OCI-M2 (cell line): ENCODE results near the gene CROCC2.
"Not testable (repeated sequence)": the region's sequence is repeated elsewhere in the genome, so short reads cannot be mapped to it uniquely, and the experiment has no call there.

Experiments used
- DNase-seq: peaks from one replicate; lab custom pipeline; 2025; ENCODE audit not compliant: unreplicated experiment; lab: John Stamatoyannopoulos, UW

CROCC2 gene

DNA sequence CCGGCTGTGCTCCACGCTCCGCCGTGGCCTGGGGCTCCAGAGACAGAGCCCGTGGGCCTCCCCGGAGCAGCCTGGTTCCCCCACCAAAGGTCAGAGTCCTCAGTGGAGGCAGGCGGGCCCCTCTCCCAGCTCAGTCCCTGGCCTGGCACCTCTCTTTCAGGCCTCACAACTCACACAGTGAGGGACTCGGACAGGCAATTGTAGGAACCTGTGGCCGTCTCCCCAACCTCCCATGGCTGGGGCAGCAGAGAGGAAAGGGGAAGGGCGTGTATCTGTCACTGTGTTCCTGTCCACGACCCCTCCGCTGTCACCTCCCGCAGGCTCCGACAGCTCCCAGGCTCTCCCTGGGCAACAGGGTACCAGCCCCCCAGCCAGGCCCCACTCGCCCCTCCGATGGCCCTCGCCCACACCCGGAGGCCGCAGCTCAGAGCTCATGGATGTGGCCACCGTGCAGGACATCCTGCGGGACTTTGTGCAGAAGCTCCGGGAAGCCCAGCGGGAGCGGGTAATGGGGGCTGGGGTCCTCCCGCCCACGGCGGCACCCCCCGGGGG, 59.8 kb downstream of the CROCC2 start:
- no peak for DNase-seq

DNA sequence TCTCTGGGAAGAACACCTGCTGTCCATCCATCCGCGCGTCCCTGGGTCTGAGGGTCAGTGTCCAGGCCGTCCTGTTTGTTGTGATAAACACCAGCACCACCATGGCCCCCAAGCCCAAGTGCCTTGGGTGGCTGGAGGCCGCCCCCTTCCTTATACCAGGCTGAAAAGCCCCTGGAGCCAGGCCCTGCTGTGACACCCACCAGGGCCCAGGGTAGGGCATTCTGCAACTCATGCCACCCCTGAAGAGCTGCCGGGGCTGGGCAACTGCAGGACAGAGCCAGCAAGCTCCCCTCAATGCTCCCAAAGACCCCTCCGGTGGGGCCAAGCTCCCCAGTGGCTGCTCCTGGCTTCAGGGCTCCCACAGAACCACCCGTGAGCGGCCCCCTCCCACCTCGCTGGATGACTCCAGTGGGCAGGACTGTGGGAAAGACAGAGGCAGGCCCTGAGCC, 60.3 kb downstream of the CROCC2 start:
- DNase-seq, result no peak

DNA sequence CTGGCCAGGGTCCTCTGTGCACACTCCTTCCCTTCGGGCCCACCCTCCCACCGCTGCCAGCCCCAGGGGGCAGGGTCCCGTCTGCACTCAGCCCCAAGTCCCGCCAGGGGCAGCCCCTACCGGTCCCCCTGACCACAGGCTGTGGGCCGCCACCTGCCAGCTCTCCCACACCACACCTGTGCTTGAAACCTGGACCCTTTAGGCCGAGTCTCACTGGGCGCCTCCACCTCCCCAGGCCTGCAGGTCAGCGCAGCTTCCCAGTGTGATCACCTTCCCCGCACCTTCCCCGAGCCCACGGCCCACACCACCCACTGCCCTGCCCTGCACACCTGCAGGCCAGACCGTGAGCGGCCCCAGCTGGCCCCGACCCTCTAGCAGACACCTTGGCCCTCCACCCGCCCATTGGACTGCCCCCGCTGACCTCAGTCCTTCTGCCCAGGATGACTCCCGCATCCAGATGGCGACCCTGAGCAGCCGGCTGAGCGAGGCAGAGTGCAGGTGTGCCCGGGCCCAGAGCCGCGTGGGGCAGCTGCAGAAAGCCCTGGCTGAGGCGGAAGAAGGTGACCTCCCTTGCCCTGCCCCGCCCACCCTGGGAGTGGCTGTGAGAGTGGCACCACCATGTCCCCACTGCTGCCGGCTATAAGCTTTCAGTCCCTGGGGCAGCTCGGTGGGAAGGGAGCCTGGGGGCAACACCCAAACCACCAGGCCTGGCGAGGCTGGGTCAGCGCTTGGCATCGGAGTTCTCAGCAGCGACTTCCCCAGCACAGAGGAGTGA, 61.0 kb downstream of the CROCC2 start:
- no peak for DNase-seq

DNA sequence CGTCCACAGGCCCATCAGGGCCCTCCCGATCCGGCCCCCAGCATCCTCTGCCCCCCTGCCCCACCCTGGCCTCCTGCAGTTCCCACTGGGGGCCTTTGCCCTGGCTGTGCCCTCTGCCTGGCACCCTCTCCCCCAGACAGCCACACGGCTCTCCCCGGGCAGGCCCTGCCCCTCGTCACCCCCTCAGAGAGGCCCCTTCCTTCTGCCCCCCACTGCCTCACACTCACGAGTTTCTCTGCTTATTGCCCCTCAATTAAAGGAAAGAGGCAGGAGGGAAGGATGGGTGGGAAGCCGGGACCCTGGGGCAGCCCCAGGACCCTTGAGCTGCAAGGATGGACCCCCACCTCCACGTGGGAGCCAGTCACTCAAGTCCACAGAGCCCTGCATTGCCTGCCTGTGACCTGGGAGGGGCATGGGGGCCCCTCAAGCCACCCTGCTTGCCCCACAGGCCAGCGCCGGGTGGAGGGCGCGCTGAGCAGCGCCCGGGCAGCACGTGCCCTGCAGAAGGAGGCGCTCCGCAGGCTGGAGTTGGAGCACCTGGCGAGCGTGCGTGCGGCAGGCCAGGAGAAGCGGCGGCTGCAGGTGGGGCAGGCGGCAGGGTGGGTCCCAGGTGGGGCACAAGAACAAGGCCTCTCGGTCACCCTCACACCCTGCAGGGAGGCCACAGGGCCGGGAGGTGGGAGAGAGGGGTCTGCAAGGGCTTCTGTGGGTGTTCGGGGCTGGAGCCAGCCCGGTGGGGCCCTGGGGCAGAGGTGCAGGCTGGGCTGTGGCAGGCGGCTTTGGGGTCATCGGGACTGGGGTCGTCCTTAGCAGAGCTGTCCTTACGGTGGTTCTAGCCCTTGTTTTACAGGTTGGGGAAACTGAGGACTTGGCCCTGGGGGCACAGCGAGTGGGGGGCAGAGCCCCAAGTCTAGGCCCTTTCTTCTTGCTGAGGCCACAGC, 61.8 kb downstream of the CROCC2 start:
- no peak for DNase-seq

DNA sequence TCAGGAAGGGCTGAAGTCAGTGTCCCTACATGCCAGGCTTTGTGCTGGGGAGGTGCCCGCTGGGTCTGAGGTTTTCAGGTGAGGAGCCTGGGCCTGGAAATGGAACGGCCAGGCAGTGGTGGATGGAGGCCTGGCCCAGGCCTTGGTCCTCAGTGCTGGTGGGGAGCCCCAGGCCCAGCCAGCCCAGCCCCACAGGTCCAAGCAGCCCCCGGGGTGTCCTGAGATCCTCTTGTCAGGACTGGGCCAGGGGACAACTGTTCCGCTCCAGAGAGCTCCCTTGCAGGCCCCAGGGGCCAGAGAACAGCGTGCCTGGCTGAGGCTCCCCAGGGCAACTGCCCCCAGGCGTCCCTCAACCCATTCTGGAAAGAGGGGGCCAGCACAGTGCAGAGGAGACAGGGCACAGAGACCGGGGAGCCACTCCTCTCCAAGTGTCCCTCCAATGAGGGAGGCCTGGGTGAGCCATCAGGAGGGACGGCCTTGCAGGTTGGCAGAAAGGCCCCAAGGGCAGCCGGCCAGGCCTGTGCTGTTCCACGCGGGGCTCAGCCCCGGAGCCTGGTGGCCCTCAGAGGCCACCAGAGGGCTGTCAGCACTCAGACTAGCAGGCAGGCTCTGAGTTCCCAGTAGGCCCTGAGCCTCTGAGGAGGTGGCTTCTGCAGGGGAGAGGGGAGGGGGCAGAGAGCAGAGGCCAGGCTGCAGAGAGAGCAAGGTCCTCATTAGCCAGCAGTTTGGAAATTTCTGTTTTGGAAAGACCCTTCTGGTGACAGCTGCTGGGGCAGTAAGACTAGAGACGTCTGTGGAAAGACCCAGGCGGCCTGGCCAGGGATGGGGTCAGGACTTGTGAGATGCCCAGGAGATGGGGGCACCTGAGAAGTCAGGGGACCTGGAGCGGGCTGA, 62.8 kb downstream of the CROCC2 start:
- DNase-seq, result no peak

DNA sequence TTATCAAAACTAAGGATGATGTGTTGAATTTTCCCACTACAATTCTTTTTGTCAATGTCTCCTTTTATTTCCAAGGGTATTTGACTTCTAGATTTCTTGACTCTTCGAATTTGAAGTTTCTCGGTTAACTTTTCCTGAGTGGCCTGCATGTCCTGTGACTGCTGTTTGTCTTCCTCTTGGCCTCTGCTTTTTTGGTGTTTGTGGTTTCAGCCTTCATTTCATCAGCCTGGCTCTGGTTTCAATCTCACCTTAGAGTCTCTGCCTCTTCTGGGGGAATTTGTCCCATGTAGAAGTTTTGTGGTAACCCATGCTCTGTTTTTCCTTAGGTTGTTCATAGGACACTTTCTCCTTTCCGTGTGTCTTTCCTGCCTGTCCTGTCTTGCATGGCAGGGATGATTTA, 64.0 kb downstream of the CROCC2 start:
- DNase-seq, result no peak

DNA sequence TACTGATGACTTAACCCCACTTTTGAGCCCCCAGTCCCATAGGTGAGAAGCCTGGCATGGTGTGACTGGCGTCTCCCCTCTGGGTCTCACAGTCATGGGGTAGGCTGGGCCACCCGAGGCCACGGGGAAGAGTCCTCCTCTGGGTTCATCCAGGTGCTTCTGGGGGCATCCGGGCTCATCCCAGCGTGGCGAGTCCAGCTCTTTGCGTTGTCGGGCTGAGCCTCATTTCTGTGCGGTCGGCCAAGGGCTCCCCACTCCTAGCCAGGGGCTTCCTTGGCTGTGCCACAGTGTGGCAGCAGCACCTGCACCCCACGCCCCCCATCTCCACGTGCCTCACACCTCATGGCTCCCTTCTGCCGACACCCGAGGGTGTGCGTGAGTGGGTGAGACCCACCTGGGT, 64.7 kb downstream of the CROCC2 start:
- no peak for DNase-seq

DNA sequence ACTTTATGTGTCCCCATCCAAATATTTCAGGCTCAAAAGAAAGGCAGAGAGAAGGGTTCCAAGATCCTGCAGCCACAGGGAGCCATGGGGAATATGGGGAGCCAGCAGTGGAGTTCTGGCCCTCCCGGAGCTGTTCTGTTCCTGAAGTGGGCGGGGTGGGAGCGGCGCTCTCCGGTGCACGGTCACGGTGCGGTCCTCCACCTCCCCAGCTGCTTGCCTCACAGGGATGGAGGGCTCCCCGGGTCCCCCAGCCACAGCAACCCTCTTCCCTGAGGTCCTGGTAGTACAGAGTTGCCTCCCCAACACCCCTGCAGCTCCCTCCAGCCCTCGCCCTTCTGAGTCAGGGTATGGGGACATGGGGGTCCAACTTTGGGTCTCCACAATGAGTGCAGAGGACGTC, 66.1 kb downstream of the CROCC2 start:
- DNase-seq, result no peak

DNA sequence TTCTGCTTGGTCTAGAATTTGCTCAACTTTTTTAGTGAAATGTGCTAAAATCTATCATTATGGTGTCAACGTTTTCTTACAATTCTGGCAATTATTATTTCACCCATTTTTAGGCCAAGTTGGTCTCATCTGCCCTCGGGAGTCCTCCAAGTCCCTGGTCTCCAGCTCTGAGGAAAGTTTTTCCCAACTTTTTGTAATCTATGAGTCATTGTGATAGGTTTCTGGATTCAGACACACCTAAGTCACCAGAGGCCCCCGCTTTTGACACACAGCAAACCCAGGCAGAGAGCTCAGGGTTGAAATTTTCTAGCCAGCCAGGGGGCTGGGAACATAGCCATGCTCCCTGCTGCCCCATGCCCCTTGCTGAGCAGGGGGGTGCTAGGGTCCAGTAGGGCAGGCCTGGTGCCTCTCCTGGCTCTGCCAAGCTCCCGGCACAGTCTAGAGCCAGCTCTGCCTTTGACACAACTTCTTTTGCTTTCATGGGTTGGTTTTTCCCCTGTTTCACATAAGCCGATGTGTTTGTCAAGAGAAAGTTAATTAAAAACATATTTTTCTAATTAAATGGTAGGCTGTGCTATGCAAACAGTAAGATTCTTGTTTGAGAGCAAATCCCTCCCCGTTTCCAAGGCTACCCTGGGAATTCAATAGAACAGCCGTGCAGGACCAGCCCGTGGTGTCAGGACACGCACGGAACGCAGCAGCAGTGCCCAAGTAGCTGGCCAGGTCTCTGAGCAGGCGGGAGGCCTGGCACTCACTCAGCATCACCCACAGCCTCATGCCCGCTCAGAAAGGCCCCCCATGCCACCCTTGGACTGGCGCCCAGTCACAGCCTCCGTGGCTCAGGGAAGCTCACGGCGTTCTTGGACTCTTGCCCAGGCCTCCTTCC, 66.7 kb downstream of the CROCC2 start:
- no peak for DNase-seq

DNA sequence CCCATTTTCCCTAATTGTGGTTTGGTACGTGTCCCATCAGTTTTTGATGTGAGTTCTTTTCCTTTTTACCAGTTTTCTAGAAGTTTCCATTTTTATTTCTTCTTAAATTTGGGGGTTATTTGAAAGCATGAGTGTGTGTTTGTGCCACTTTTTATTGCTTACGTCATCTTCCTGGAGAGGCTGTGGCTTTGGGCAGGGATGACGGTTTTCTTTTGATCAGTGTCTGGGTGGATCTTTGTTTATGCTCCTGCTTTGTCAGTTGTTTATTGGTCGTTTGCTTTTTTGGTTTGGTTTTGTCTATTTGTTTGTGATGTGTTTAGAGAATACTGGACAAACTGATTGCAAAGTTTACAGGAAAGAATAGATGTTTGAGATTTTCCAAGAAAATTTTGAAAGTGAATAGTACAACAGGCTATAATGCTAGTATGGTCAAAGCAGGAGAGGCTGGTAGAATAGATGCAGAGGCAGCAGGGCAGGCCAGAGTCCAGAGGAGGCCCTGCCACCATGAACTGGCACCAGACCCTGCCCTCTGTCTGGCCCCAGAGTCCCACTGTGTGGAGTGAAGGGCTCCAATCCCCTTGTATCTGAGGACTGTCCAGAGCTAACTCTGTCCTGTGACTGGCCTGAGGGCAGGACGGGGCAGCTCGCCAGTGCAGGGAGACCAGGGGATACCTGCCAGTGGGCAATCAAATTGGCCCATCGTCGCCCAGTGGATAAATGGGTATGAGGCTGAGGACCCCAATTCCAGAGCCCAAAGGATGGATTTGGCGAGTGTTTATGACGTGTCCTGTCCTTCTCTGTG, 68.8 kb downstream of the CROCC2 start:
- no peak for DNase-seq

DNA sequence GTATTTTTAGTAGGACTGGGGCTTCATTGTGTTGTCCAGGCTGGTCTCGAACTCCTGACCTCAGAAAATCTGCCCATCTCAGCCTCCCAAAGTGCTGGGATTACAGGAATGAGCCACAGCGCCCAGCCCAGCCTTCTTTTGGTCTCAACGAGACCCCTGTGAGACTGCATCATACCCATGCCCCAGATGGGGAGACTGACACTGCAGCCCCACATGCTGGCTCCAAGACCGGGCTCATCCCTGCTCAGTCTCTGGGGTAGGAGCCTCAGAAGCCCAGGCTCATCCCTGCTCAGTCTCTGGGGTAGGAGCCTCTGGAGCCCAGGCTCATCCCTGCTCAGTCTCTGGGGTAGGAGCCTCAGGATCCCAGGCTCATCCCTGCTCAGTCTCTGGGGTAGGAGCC, 69.8 kb downstream of the CROCC2 start:
- DNase-seq, result not testable (repeated sequence)

DNA sequence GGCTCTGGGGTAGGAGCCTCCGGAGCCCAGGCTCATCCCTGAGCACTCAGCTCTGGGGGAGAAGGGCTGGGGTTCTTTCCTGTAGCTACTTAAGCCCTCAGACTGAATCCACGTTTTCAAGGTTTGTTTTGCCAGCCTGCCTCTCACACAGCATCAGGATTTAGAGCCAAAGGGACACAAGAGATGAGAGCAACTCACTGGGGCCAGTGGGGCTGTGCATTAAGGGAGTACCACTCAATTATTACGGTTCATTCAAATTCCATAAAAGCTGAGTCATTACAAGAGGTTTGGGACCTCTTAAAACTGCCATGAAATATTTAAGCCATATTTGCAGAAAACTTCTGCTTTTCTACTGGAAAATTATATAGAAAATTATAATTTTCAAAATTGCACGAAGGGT, 75.1 kb downstream of the CROCC2 start:
- DNase-seq, result no peak

DNA sequence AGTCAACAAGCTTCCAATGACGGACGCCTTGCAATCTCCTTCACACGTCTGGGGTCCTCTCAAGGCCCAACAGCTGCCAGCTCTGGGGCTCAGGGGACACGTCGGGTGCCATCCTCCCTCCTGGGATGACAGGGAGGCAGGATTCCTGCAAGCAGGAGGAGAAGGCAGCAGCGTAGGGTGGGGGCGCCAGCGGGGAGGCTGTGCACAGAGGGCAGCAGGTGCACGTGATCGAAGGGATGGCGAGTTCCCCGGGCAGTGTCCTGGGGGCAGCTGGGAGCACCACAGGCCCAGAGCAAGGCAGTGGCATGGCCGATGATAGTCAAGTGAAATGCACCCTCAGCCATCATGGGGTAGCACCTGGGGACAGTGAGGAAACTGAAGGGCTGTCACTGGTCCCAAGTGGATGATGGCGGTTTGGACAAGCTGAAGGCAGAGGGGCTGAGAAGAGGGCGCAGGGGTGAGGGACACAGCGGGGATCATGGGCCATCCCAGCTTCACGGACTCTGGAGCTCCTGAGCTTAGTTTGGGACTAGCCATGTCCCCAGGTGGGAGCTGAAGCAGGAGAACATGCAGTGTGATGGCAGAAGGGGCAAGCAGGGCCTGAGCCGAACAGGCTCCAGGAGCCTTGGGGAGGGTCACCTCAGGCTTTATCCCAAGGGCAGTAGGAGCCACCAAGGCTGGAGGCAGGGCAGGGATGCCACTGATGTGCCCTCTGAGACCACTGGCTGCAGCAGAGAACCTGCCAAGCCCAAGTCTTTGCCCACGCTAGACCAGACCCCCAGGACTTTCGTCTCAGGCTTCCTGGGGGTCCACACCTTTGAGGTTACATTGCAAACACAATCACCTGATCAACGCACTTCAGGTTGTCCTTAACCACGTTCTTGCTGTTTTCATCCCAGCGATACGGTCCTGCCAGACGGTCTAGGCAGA, 76.0 kb downstream of the CROCC2 start:
- no peak for DNase-seq

DNA sequence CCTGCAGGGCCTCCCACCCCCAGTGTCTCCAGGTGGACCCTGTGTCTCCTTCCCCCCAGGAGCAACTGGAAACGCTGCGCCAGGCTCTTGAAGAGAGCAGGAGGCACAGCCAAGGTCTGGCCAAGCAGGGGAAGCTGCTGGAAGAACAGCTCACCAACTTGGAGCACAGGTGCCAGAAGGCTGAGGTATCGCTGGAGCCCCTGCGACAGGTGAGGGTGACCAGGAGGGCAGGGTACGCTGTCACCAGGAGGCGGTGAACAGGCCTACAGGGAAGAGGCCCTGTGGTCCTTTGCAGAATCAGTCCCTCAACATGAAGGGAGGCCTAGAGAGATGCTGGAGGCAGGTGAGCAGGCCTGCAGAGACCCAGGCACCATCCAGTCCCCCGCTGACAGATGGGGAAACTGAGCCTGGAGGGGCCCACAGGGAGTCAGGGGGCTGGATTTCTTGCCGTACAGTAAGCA, 76.7 kb downstream of the CROCC2 start:
- no peak for DNase-seq

DNA sequence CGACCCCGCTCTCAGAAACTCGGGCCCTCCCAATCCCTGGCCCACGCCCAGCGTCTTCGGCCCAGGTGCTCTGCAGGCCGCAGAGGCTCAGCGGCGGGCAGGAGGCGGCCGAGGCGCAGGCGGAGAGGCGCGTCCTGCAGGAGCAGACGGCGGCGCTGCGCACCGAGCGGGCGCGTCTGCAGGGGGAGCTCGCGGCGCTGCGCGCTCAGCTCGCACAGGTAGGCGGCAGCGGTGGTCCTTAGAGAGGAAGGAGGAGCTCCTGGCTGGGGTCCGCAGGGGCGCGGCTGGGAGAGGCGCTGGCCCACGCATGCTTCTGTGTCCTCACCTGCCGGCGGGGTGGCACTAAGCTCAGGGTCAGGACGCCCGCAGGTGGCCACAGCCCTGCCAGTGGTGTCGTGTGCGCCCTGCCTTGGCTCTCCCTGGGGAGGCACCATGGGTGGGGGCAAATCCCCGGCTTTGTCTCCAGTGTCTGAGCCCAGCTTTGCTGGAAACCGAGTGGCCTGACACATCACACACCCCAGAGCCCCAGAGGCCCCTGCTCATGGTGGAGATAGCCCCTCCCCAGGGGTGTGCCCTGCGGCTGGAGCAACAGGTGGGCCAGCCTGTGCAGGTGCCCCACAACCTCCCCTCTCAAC, 77.3 kb downstream of the CROCC2 start:
- no peak for DNase-seq

DNA sequence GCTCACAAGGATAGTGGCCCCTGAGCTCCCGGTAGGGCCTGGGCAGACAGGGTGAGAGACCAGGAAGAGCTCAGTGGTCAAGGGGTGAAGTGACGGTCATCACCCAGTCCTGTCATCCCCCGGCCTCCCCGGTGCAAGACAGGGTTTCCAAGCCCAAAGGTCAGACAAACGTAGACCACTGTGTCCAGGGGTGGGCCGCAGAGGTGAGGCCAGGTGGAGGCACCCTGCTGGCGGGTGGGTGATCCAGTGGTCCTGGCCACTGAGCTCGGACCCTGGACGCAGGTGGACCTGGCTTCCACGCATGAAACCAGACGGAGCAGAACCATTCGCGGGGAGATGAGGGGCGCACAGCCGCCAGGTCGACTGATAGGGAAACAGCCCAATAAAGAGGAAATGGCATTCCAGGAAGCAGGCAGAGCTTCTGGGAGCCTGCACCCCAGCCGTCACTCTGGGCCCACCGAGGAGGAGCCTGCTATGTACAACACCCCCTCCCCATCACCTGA, 77.9 kb downstream of the CROCC2 start:
- no peak for DNase-seq
